Suprapubic skin (tissue), 4 donors: Measurements from ENCODE around the gene PTPRN2. TPM values are rescaled to one million over a fixed set of nuclear protein-coding genes. Genes with fewer than 3 reads are reported as not detected.

Source experiments
- DNase-seq, 2 donors: peaks; one replicate each; pipeline ENCODE4 v3.0.0-alpha.2; 2019; ENCODE audit warnings: low spot score in 2 of 2
- H3K27ac ChIP-seq: fragments of 200-600 bp; sonication (generic); one replicate; pipeline ENCODE4 v1.5.1; 2019
- H3K27me3 ChIP-seq: fragments of 200-600 bp; sonication (generic); one replicate; pipeline ENCODE4 v1.5.1; 2019
- H3K36me3 ChIP-seq: fragments of 200-600 bp; sonication (generic); one replicate; pipeline ENCODE4 v1.5.1; 2019
- H3K4me1 ChIP-seq: fragments of 200-600 bp; sonication (generic); one replicate; pipeline ENCODE4 v1.5.1; 2019
- H3K4me3 ChIP-seq: fragments of 200-600 bp; sonication (generic); one replicate; pipeline ENCODE4 v1.5.1; 2019; ENCODE audit warnings: mild to moderate bottlenecking
- H3K9me3 ChIP-seq: fragments of 200-600 bp; sonication (generic); one replicate; pipeline ENCODE4 v1.5.1; 2019
- EP300 ChIP-seq: sonication (generic); formaldehyde crosslinking; IDR thresholded peaks from one replicate; pipeline ENCODE4 v1.6.1; 2017; ENCODE audit warnings: antibody characterized with exemption
- POLR2A ChIP-seq, 2 donors: fragments of 450-650 bp; IDR thresholded peaks; one replicate each; pipeline ENCODE4 v1.6.1; 2017; ENCODE audit warnings: antibody characterized with exemption in 2 of 2, mild to moderate bottlenecking in 2 of 2, moderate library complexity in 2 of 2
- POLR2AphosphoS5 ChIP-seq, 3 donors: sonication (generic); formaldehyde crosslinking; IDR thresholded peaks; one replicate each; pipeline ENCODE4 v1.6.1; 2017; ENCODE audit warnings: antibody characterized with exemption in 3 of 3
- WGBS: methylation state at CpG from one replicate; pipeline ENCODE4 v1.1.5; 2018; 5-methylcytosine and 5-hydroxymethylcytosine counted together
- total RNA-seq, 4 donors: library from RNA; depleted of rRNA; stranded (reverse); fragments of >200 nt; gene quantifications; one replicate each; pipeline ENCODE4 v1.1.0, GENCODE V29; 2016
- TF ChIP-seq, protein P1 (sequence below), 2 donors: fragments of 200-600 bp in 1 of 2; fragments of 450-650 bp in 1 of 2; sonication (generic) in 1 of 2; IDR thresholded peaks; one replicate each; pipeline ENCODE4 v1.5.1; 2016 to 2019; ENCODE audit warnings: antibody characterized with exemption in 2 of 2, mild to moderate bottlenecking in 1 of 2, moderate library complexity in 1 of 2

Gene PTPRN2
- total RNA-seq, 4 donors from 2014 or later = 0.23 to 1.8 (median 1.3) TPM

DNA sequence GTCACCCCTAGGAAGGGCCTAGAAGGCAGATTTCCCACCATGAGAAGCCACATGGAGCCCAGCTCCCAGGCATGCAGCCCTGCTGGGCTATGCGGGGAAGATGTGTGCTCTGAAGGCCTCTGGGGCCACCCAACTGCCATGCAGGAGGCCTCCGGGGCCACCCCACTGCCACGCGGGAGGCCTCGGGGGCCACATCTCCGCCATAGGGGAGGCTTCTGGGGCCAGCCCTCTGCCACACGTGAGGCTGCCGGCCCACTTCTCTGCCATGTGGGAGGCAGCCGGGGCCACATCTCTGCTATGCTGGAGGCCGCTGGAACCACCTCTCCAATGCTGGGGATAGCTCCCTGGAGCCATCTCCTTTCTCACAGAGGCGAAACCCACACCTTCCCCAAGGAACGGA is 799.0 kb downstream of the PTPRN2 start:
- DNase-seq = no peak
- H3K27ac ChIP-seq = no peak overlapping the region
- TF ChIP-seq EP300 (no peak), POLR2A (IDR thresholded peaks at IDR 0.05) (no peak), POLR2AphosphoS5 (IDR thresholded peaks at IDR 0.05) (no peak)
- TF ChIP-seq, protein P1, sequence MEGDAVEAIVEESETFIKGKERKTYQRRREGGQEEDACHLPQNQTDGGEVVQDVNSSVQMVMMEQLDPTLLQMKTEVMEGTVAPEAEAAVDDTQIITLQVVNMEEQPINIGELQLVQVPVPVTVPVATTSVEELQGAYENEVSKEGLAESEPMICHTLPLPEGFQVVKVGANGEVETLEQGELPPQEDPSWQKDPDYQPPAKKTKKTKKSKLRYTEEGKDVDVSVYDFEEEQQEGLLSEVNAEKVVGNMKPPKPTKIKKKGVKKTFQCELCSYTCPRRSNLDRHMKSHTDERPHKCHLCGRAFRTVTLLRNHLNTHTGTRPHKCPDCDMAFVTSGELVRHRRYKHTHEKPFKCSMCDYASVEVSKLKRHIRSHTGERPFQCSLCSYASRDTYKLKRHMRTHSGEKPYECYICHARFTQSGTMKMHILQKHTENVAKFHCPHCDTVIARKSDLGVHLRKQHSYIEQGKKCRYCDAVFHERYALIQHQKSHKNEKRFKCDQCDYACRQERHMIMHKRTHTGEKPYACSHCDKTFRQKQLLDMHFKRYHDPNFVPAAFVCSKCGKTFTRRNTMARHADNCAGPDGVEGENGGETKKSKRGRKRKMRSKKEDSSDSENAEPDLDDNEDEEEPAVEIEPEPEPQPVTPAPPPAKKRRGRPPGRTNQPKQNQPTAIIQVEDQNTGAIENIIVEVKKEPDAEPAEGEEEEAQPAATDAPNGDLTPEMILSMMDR (IDR thresholded peaks at IDR 0.05) = no peak
- WGBS = 86% methylated on average over 3 of the region's 12 CpGs
- no peaks in the 10 kb centered on the region for H3K27me3 ChIP-seq
- H3K9me3 ChIP-seq = no peaks in the 10 kb centered on the region
- H3K36me3 ChIP-seq = no peaks in the 10 kb centered on the region
- H3K4me1 ChIP-seq = no peaks in the 10 kb centered on the region
- H3K4me3 ChIP-seq = no peak overlapping the region

DNA sequence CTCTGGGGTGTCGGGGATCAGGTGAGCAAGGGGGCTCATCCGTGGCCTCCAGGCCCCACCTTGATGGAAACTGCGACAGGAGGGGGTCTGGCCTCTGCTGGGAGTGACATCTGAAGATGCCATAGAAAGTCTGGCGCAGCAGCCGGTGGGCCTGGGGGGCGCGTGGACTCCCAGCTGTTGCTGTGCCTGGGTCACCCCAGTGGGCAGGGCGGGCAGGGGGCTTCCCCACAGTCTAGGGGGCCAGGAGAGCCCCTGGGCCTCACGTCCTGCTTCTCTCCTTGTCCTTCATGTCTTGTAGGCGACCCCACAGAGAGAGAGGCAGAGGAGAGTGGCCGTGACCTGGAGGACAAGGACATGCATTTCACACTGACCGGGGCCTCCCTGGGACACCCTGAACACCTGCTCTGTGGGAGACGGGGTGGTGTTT is 800.3 kb downstream of the PTPRN2 start:
- no peaks in the 10 kb centered on the region for H3K27me3 ChIP-seq
- 91% methylated on average over 8 of the region's 13 CpGs for WGBS
- H3K27ac ChIP-seq = no peak overlapping the region
- TF ChIP-seq, protein P1 (IDR thresholded peaks at IDR 0.05) = no peak
- no peak for TF ChIP-seq EP300
- TF ChIP-seq POLR2AphosphoS5 (IDR thresholded peaks at IDR 0.05) = no peak
- no peak for TF ChIP-seq POLR2A (IDR thresholded peaks at IDR 0.05)
- no peak overlapping the region for H3K4me3 ChIP-seq
- H3K4me1 ChIP-seq = no peaks in the 10 kb centered on the region
- no peaks in the 10 kb centered on the region for H3K9me3 ChIP-seq
- DNase-seq = no peak
- H3K36me3 ChIP-seq = no peaks in the 10 kb centered on the region

DNA sequence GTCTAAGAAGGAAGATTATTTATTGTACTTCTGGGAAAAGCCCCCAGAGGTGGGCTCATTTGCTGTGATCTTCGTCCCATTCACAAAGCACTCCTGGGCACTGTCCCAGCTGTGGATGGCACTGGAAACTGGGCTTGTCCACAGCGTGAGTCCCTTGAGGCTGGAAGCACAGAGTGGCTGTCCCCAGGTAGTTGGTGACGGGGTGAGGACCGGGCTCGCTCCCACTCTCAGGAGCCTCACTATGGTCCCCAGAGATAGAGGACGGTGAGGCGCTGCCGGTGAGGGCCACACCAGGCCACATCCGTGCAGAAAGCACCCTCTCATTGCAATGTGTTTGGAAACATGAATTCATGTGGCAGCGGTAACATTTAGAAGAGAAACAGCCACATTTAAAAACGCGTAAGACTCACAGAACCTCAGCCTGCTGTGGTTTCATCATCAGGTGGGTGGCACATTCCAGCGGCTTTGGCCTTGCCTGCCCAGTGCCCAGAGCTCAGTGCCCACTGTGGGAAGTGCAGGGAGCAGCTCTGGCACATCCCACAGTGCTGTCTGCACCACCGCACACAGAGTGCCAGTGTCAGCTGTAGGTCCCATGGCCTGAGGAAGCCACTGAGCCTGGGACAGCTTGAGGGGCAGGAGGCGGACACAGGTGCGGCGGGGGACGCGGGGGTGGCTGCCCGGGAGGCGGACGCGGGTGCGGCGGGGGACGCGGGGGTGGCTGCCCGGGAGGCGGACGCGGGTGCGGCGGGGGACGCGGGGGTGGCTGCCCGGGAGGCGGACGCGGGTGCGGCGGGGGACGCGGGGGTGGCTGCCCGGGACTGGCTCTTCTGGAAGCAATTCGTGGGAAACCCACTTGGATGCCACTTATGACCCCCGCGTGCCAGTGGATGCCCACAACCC is 801.0 kb downstream of the PTPRN2 start:
- H3K36me3 ChIP-seq = no peaks in the 10 kb centered on the region
- H3K4me1 ChIP-seq = no peaks in the 10 kb centered on the region
- no peaks in the 10 kb centered on the region for H3K9me3 ChIP-seq
- H3K27ac ChIP-seq = no peak overlapping the region
- no peak overlapping the region for H3K4me3 ChIP-seq
- WGBS = 96% methylated on average over 47 of the region's 47 CpGs
- no peak for DNase-seq
- TF ChIP-seq EP300 = no peak
- TF ChIP-seq, protein P1 (IDR thresholded peaks at IDR 0.05) = no peak
- TF ChIP-seq POLR2A (IDR thresholded peaks at IDR 0.05) = no peak
- no peak for TF ChIP-seq POLR2AphosphoS5 (IDR thresholded peaks at IDR 0.05)
- H3K27me3 ChIP-seq = peaks cover 2% of the 10 kb centered on the region

DNA sequence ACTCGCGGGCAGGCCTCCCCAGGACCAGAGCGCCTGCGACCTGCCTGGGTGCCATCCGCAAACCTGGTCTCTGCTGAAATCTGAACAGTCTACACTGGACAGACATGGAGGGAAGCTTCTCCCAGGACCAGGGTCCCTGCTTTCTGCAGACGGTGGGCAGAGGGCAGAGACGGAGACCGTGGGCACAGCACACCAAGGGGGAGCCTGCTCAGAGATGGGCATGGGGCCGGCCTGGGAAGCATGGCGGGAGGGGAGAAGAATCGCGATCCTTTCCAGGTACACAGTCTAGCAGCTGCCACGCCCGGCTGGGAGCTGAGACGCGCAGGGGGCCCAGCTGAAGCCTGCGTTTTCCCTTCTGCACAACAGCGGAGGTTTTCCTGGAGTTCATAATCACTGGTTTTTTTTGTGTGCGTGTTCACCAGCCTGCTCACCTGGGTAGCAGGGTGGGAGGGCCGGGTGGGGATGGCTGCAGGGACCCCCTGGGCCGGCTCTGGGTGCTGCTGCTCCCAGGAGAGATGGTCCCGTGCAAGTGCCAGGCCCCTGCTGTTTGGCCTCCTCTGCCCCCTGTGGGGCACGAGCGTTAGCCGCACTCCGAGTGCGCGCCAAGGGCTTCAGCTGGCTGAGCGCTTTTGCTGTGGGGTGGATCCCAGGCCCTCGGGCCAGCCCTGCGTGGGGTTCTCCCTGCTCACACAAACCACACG is 802.0 kb downstream of the PTPRN2 start:
- Histone ChIP-seq H3K4me3 (no peak overlapping the region), H3K36me3 (no peaks in the 10 kb centered on the region)
- WGBS = 90% methylated on average over 21 of the region's 32 CpGs

DNA sequence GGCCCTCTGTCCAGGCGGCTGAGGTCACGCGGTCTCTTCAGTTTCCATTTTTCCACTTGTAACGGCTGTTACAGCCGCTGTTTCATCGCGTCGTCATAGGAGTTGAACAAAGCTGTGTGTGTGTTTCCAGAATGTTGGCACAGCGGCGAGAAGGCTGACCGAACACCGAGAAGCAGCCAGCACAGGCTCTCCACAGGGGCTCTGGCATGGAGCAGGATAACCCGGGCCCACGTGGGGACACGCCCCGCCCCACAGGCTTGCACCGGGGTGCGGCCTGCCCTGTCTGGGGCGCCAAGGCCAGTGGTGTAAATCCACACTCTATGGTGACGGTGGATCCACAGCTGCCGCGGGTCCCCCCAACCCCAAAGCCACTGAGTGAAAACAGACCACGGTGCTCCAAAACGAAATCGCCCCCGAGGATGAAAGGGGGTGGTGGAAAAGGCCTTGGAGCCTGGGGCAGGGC is 802.6 kb downstream of the PTPRN2 start:
- DNase-seq = no peak
- TF ChIP-seq POLR2A (IDR thresholded peaks at IDR 0.05) (no peak), POLR2AphosphoS5 (IDR thresholded peaks at IDR 0.05) (no peak), EP300 (no peak)
- TF ChIP-seq, protein P1 (IDR thresholded peaks at IDR 0.05) = no peak
- H3K27ac ChIP-seq = no peak overlapping the region
- H3K36me3 ChIP-seq = no peaks in the 10 kb centered on the region
- no peak overlapping the region for H3K4me3 ChIP-seq
- H3K9me3 ChIP-seq = no peaks in the 10 kb centered on the region
- peaks cover 2% of the 10 kb centered on the region for H3K27me3 ChIP-seq
- 93% methylated on average over 15 of the region's 26 CpGs for WGBS
- H3K4me1 ChIP-seq = no peaks in the 10 kb centered on the region

More for the DNA sequence above, 802.0 kb downstream of the PTPRN2 start:
- Histone ChIP-seq H3K27ac (no peak overlapping the region), H3K27me3 (peaks cover 2% of the 10 kb centered on the region), H3K9me3 (no peaks in the 10 kb centered on the region), H3K4me1 (no peaks in the 10 kb centered on the region)
- DNase-seq = no peak
- TF ChIP-seq POLR2A (IDR thresholded peaks at IDR 0.05) = no peak
